Small intestine (tissue), 7 donors: ENCODE results near the gene KIF7. TPM values are rescaled to one million over a fixed set of nuclear protein-coding genes. Genes with fewer than 3 reads are reported as not detected.
"Not testable (repeated sequence)": the region's sequence is repeated elsewhere in the genome, so short reads cannot be mapped to it uniquely, and the experiment has no call there.

Experiments
- DNase-seq, 2 donors: peaks; one replicate each; pipeline versions ENCODE4 v3.0.0 to v3.0.0-alpha.2; 2013
- FAIRE-seq: peaks from 2 replicates; lab custom pipeline; 2012; peaks lifted over from hg19 to GRCh38; lab: Jason Lieb, UNC
- H3K27ac ChIP-seq, 3 donors: one replicate each; pipeline ENCODE4 v1.5.1; 2013; ENCODE audit warnings: low read length in 2 of 3, mild to moderate bottlenecking in 2 of 3, control low read depth in 1 of 3, inconsistent platforms in 1 of 3, low read depth in 1 of 3, moderate library complexity in 1 of 3
- H3K27me3 ChIP-seq, 3 donors: one replicate each; pipeline ENCODE4 v1.6.1; 2013; ENCODE audit warnings: low read length in 3 of 3, inconsistent platforms in 1 of 3; ENCODE audit not compliant: control insufficient read depth in 3 of 3, insufficient read depth in 3 of 3
- H3K36me3 ChIP-seq, 3 donors: one replicate each; pipeline ENCODE4 v1.6.1; 2013; ENCODE audit warnings: low read length in 3 of 3, inconsistent platforms in 1 of 3, low read depth in 1 of 3, mild to moderate bottlenecking in 1 of 3, moderate library complexity in 1 of 3; ENCODE audit not compliant: control insufficient read depth in 3 of 3, insufficient read depth in 2 of 3
- H3K4me1 ChIP-seq, 3 donors: one replicate each; pipeline ENCODE4 v1.6.1; 2013; ENCODE audit warnings: low read length in 2 of 3, inconsistent platforms in 1 of 3, low read depth in 1 of 3, mild to moderate bottlenecking in 1 of 3, moderate library complexity in 1 of 3; ENCODE audit not compliant: control insufficient read depth in 3 of 3, insufficient read depth in 2 of 3
- H3K4me3 ChIP-seq, 3 donors: one replicate each; pipeline ENCODE4 v1.5.1; 2013; ENCODE audit warnings: low read length in 3 of 3, control low read depth in 1 of 3, inconsistent platforms in 1 of 3, low read depth in 1 of 3, mild to moderate bottlenecking in 1 of 3, moderate library complexity in 1 of 3
- H3K9me3 ChIP-seq, 2 donors: one replicate each; pipeline ENCODE4 v1.6.1; 2013; ENCODE audit warnings: low read depth in 1 of 2, low read length in 1 of 2; ENCODE audit not compliant: control insufficient read depth in 2 of 2, insufficient read depth in 1 of 2
- WGBS, 3 donors: extraction: QIAGEN DNeasy Blood & Tissue Kit; methylation state at CpG; one replicate each; pipeline ENCODE4 v1.1.7; 2013; 5-methylcytosine and 5-hydroxymethylcytosine counted together
- polyA plus RNA-seq, 4 donors: library from polyadenylated mRNA; stranded (reverse) in 3 of 4; unstranded in 1 of 4; fragments of 200-250 nt in 3 of 4; fragments of 120-200 nt in 1 of 4; gene quantifications; one replicate each; pipeline versions ENCODE4 v1.2.1 to v1.2.3, GENCODE V29; 2013
- donor health status: healthy with polysubstance abuse.
- donor health status: control.
- donor health status: control.
- donor health status: Bipolar disorder and iron deficiency.
- donor health status: healthy.

The KIF7 gene
- polyA plus RNA-seq, 4 donors, result 0.27 to 2.1 (median 1.9) TPM; not detected in 1

- Histone ChIP-seq H3K36me3 (peaks cover 0 to 11% (median 2%) of the 10 kb centered on the region in 3 donors), H3K27me3 (no peaks in the 10 kb centered on the region), H3K27ac (no peak overlapping the region), H3K4me3 (no peak overlapping the region), H3K4me1 (no peaks in the 10 kb centered on the region), H3K9me3 (peaks cover 0 to 11% of the 10 kb centered on the region in 2 donors)
- FAIRE-seq, result no peak
- 94 to 100% (median 100%) methylated on average over 2 of the region's 2 CpGs for whole genome bisulfite sequencing, 3 donors
- DNase-seq, result no peak
Observed at GRCh38 chr15:89611317-89611716, 44.0 kb downstream of the KIF7 start.

DNA sequence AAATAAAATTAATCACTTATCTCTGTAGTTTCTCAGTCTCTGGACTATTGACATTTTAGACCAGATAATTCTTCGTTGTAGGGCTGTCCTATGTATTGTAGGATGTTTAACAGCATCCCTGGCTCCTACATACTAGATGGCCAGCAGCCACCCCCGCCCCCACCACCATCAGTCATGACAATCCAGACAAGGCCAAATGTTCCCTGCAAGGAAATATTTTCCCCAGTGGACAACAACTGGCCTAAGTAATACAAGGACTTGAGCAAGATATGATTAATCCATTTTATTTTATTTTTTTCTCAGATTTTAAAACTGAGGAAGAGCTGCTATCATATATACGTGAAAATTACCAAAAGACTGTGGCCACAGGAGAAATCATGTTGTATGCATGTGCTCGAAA is 56.2 kb downstream of the KIF7 start:
- DNase-seq (no peak), FAIRE-seq (no peak)
- WGBS, 3 donors, result 93 to 96% (median 95%) methylated on average over 4 of the region's 4 CpGs
- Histone ChIP-seq H3K4me1 (peaks cover 0 to 2% (median 2%) of the 10 kb centered on the region in 3 donors), H3K27ac (no peak overlapping the region), H3K4me3 (no peak overlapping the region), H3K36me3 (peaks cover 0 to 11% (median 2%) of the 10 kb centered on the region in 3 donors), H3K27me3 (no peaks in the 10 kb centered on the region), H3K9me3 (no peaks in the 10 kb centered on the region)

DNA sequence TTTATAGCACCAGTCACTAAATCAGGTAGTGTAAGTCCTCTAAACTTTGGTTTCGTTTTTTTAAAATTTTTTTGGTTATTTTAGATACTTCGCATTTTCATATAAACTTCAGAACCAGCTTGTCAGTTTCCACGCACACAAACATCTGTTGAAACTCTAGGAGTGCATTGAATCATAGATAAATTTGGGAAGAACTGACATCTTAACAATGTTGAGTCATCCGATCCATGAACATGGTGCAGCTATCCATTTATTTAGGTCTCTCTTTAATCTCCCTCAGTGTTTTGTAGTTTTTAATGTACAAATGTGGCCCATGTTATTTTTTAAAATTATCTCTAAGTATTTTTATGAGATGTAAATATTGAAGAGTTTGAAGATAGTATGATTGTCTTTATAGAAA is 62.2 kb downstream of the KIF7 start:
- 94 to 97% (median 95%) methylated on average over 4 of the region's 4 CpGs for WGBS, 3 donors
- FAIRE-seq, result no peak
- peaks cover 0 to 20% (median 0%) of the 10 kb centered on the region in 3 donors for H3K36me3 ChIP-seq

DNA sequence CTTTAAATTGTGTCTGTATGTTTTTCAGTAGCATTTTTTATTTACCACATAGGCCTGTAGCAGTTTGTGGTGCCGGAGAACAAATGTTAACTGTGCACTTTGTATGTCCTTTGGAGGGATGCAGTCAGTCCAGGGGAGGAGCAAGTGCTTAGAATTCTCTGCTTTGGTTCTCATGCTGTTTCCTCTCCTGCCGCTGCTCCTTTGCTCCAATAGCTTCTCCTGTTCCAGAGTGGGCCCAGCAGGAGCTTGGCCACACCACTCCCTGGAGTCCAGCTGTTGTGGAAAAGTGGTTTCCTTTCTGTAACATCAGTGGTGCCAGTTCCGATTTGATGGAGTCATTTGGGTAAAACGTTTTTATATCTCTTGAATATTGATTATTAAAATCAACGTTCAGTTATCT is 63.4 kb downstream of the KIF7 start:
- Histone ChIP-seq H3K27ac (no peak overlapping the region), H3K36me3 (peaks cover 0 to 22% (median 0%) of the 10 kb centered on the region in 3 donors), H3K4me3 (no peak overlapping the region), H3K9me3 (no peaks in the 10 kb centered on the region), H3K27me3 (no peaks in the 10 kb centered on the region), H3K4me1 (peaks cover 0 to 2% (median 2%) of the 10 kb centered on the region in 3 donors)
- no peak for DNase-seq
- FAIRE-seq, result no peak
- 71 to 82% (median 77%) methylated on average over 5 of the region's 5 CpGs for WGBS, 3 donors

More for the DNA sequence above, 62.2 kb downstream of the KIF7 start:
- peaks cover 0 to 2% (median 2%) of the 10 kb centered on the region in 3 donors for H3K4me1 ChIP-seq
- no peaks in the 10 kb centered on the region for H3K27me3 ChIP-seq
- H3K27ac ChIP-seq, result no peak overlapping the region
- H3K9me3 ChIP-seq, result no peaks in the 10 kb centered on the region
- H3K4me3 ChIP-seq, result no peak overlapping the region
- DNase-seq, result no peak

- WGBS, 3 donors, result 69 to 89% (median 87%) methylated on average over 4 of the region's 4 CpGs
- Histone ChIP-seq H3K27me3 (no peaks in the 10 kb centered on the region), H3K9me3 (no peaks in the 10 kb centered on the region), H3K36me3 (peaks cover 0 to 28% (median 2%) of the 10 kb centered on the region in 3 donors), H3K4me1 (no peaks in the 10 kb centered on the region), H3K4me3 (no peak overlapping the region), H3K27ac (no peak overlapping the region)
- DNase-seq (no peak), FAIRE-seq (no peak)
Observed at GRCh38 chr15:89587955-89588354, 67.3 kb downstream of the KIF7 start.

DNA sequence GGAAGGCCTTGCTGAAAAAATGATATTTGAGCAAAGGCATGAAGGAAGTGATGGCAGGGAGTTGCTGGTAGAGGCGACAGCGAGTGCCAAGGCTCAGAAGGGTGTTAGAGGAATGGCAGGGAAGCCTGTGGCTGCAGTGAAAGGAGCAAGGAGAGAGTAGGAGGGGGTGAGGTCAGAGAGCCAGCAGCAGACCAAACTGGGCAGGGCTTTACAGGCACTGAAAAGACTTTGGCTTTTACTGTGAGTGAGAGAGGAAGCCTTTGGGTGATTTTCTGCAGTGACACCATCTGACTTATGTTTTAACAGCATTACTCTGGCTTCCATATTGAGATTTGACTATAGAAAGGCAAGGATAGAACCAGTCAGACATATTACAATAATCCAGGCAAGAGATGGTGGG is 68.6 kb downstream of the KIF7 start:
- peaks cover 0 to 25% (median 2%) of the 10 kb centered on the region in 3 donors for H3K36me3 ChIP-seq
- 95 to 100% (median 96%) methylated on average over 2 of the region's 2 CpGs for WGBS, 3 donors
- no peaks in the 10 kb centered on the region for H3K4me1 ChIP-seq
- no peak overlapping the region for H3K4me3 ChIP-seq
- H3K9me3 ChIP-seq, result no peaks in the 10 kb centered on the region
- H3K27ac ChIP-seq, result no peak overlapping the region
- no peak for DNase-seq
- no peak for FAIRE-seq
- H3K27me3 ChIP-seq, result no peaks in the 10 kb centered on the region

DNA sequence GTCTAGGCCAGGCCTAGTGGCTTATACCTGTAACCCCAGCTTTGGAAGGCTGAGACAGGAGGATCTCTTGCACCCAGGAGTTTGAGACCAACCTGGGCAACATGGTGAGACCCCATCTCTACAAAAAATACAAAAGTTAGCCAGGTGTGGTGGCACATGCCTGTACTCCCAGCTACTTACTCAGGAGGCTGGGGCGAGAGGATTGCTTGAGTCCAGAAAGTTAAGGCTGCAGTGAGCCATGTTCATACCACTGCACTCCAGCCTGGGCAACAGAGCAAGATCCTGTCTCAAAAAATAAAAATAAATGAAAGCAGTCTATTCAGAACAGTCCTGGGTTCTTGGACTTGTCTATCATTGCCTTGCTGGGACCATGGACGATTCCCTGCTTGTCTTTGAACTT is 74.5 kb downstream of the KIF7 start:
- not testable (repeated sequence) for FAIRE-seq, DNase-seq
- H3K36me3 ChIP-seq, result peaks cover 0 to 12% (median 0%) of the 10 kb centered on the region in 3 donors

GRCh38 chr15:89578146-89578545 is 77.1 kb downstream of the KIF7 start:
- no peak for FAIRE-seq
- H3K4me1 ChIP-seq, result peaks cover 0 to 6% (median 0%) of the 10 kb centered on the region in 3 donors
- no peaks in the 10 kb centered on the region for H3K9me3 ChIP-seq
- no peak overlapping the region for H3K4me3 ChIP-seq
- H3K27me3 ChIP-seq, result no peaks in the 10 kb centered on the region
- no peak for DNase-seq
- 71 to 73% (median 72%) methylated on average over 2 of the region's 2 CpGs for WGBS, 3 donors
- no peak overlapping the region for H3K27ac ChIP-seq
- H3K36me3 ChIP-seq, result peaks cover 0 to 5% (median 0%) of the 10 kb centered on the region in 3 donors

More for the DNA sequence above, 74.5 kb downstream of the KIF7 start:
- H3K27me3 ChIP-seq, H3K4me3 ChIP-seq, H3K4me1 ChIP-seq, H3K9me3 ChIP-seq, H3K27ac ChIP-seq: not testable (repeated sequence)
- WGBS, 3 donors, result 95 to 98% (median 98%) methylated on average over 2 of the region's 2 CpGs
